Activated T-helper 1 cell treated with anti-CD3 and anti-CD28 coated beads, Interleukin-12 subunit alpha, Interleukin-12 subunit beta, Interleukin-2, Interleukin-4 antibody, amounts not matched to agents 30 ng/mL and 10 ng/mL and 1 ng/mL, durations not matched to agents 14 hours and 24 hours and 36 hours (primary cell): ENCODE data around the gene TGFA. TPM values are rescaled to one million over a fixed set of nuclear protein-coding genes. Genes with fewer than 3 reads are reported as not detected.
A peak's percentile ranks its signal among the peaks of the same experiment; 100 is the strongest.

Experiments
- DNase-seq: peaks from one replicate; pipeline ENCODE4 v3.0.0; 2021; ENCODE audit warnings: low spot score
- H3K27ac Mint-ChIP-seq: one replicate; pipeline ENCODE4 v1.8.0; 2021; ENCODE audit warnings: mild to moderate bottlenecking, mixed read lengths
- H3K27me3 Mint-ChIP-seq: one replicate; pipeline ENCODE4 v1.8.0; 2022; ENCODE audit warnings: mild to moderate bottlenecking, moderate library complexity, mixed read lengths; ENCODE audit not compliant: insufficient read depth
- H3K36me3 Mint-ChIP-seq: one replicate; pipeline ENCODE4 v1.8.0; 2021; ENCODE audit warnings: low read depth, mixed read lengths
- H3K4me1 Mint-ChIP-seq: one replicate; pipeline ENCODE4 v1.8.0; 2021; ENCODE audit warnings: low read depth, mixed read lengths
- H3K4me3 Mint-ChIP-seq: one replicate; pipeline ENCODE4 v1.8.0; 2021; ENCODE audit warnings: mild to moderate bottlenecking, moderate library complexity, mixed read lengths
- H3K9me3 Mint-ChIP-seq: one replicate; pipeline ENCODE4 v1.8.0; 2021; ENCODE audit warnings: mixed read lengths
- intact Hi-C: fragments of 100-400 bp; cut with micrococcal nuclease; formaldehyde crosslinking; loops from one replicate; pipeline ENCODE4 v1.15.1; 2024
- total RNA-seq: library from RNA; stranded (reverse); gene quantifications from 2 replicates; pipeline ENCODE4 v1.2.3, GENCODE V29; 2022

TGFA gene
- total RNA-seq = not detected in 2 replicates

- intact Hi-C loops = loop anchor here (1.0 to 5.0 kb wide), 5 partner anchors 64 to 334 kb away; partner anchors contain the start of gene FAM136A
- peaks cover 45% of the 10 kb centered on the region for H3K27me3 Mint-ChIP-seq
- peak; percentile 46 for DNase-seq
- peaks cover 24% of the 10 kb centered on the region for H3K4me1 Mint-ChIP-seq
- H3K9me3 Mint-ChIP-seq = no peaks in the 10 kb centered on the region
- H3K36me3 Mint-ChIP-seq = no peaks in the 10 kb centered on the region
- H3K4me3 Mint-ChIP-seq = peak within 1 kb of the TSS; percentile 82
- no peak within 1 kb of the TSS for H3K27ac Mint-ChIP-seq
These were observed at the start of gene TGFA for GRCh38 chr2:70553584-70554337. Gene TGFA, minus strand, starts transcription at chr2:70553826. Its CDS starts 59 bp downstream, at chr2:70553767.

GRCh38 chr2:70603066-70603465, 49.4 kb upstream of the TGFA start:
- H3K4me1 Mint-ChIP-seq = no peaks in the 10 kb centered on the region
- no peak for DNase-seq
- no peak overlapping the region for H3K27ac Mint-ChIP-seq
- intact Hi-C loops = no loop called here
- peaks cover 2% of the 10 kb centered on the region for H3K9me3 Mint-ChIP-seq
- H3K36me3 Mint-ChIP-seq = no peaks in the 10 kb centered on the region
- H3K27me3 Mint-ChIP-seq = peaks cover 19% of the 10 kb centered on the region
- H3K4me3 Mint-ChIP-seq = no peak overlapping the region

GRCh38 chr2:70598197-70598596, 44.6 kb upstream of the TGFA start:
- intact Hi-C loops = no loop called here
- no peak for DNase-seq
- H3K27ac Mint-ChIP-seq = no peak overlapping the region
- H3K4me3 Mint-ChIP-seq = no peak overlapping the region
- peaks cover 14% of the 10 kb centered on the region for H3K27me3 Mint-ChIP-seq
- no peaks in the 10 kb centered on the region for H3K4me1 Mint-ChIP-seq
- H3K36me3 Mint-ChIP-seq = no peaks in the 10 kb centered on the region
- peaks cover 3% of the 10 kb centered on the region for H3K9me3 Mint-ChIP-seq

- Mint-ChIP-seq H3K27me3 (peaks cover 5% of the 10 kb centered on the region), H3K36me3 (no peaks in the 10 kb centered on the region), H3K4me3 (no peak overlapping the region), H3K27ac (no peak overlapping the region), H3K9me3 (peaks cover 3% of the 10 kb centered on the region), H3K4me1 (no peaks in the 10 kb centered on the region)
- intact Hi-C loops = no loop called here
- DNase-seq = no peak
These were observed 43.1 kb upstream of the TGFA start for GRCh38 chr2:70596739-70597138.

GRCh38 chr2:70596293-70596692, 42.7 kb upstream of the TGFA start:
- Mint-ChIP-seq H3K27ac (peak overlapping the region; percentile 3), H3K9me3 (peaks cover 3% of the 10 kb centered on the region), H3K4me3 (no peak overlapping the region), H3K4me1 (no peaks in the 10 kb centered on the region), H3K36me3 (no peaks in the 10 kb centered on the region), H3K27me3 (peaks cover 5% of the 10 kb centered on the region)
- no peak for DNase-seq
- intact Hi-C loops = no loop called here

GRCh38 chr2:70583091-70583490, 29.5 kb upstream of the TGFA start:
- no peak for DNase-seq
- Mint-ChIP-seq H3K4me1 (no peaks in the 10 kb centered on the region), H3K27ac (no peak overlapping the region), H3K36me3 (no peaks in the 10 kb centered on the region), H3K4me3 (no peak overlapping the region), H3K9me3 (no peaks in the 10 kb centered on the region), H3K27me3 (peaks cover 2% of the 10 kb centered on the region)
- intact Hi-C loops = no loop called here

GRCh38 chr2:70580352-70580751, 26.7 kb upstream of the TGFA start:
- intact Hi-C loops = no loop called here

GRCh38 chr2:70574618-70575017, 21.0 kb upstream of the TGFA start:
- no peak overlapping the region for H3K27ac Mint-ChIP-seq
- no peak for DNase-seq
- no peak overlapping the region for H3K4me3 Mint-ChIP-seq
- peaks cover 15% of the 10 kb centered on the region for H3K27me3 Mint-ChIP-seq
- no peaks in the 10 kb centered on the region for H3K36me3 Mint-ChIP-seq
- H3K9me3 Mint-ChIP-seq = no peaks in the 10 kb centered on the region
- H3K4me1 Mint-ChIP-seq = no peaks in the 10 kb centered on the region
- intact Hi-C loops = no loop called here

More at GRCh38 chr2:70580352-70580751, 26.7 kb upstream of the TGFA start:
- Mint-ChIP-seq H3K27me3 (peaks cover 11% of the 10 kb centered on the region), H3K27ac (no peak overlapping the region), H3K9me3 (no peaks in the 10 kb centered on the region), H3K4me1 (no peaks in the 10 kb centered on the region), H3K36me3 (no peaks in the 10 kb centered on the region), H3K4me3 (no peak overlapping the region)
- DNase-seq = no peak

GRCh38 chr2:70574109-70574508, 20.5 kb upstream of the TGFA start:
- Mint-ChIP-seq H3K4me1 (no peaks in the 10 kb centered on the region), H3K27ac (no peak overlapping the region), H3K9me3 (no peaks in the 10 kb centered on the region), H3K36me3 (no peaks in the 10 kb centered on the region), H3K4me3 (no peak overlapping the region), H3K27me3 (peaks cover 15% of the 10 kb centered on the region)
- DNase-seq = no peak
- intact Hi-C loops = no loop called here

GRCh38 chr2:70570041-70570661, 16.5 kb upstream of the TGFA start:
- Mint-ChIP-seq H3K36me3 (no peaks in the 10 kb centered on the region), H3K9me3 (no peaks in the 10 kb centered on the region), H3K27me3 (peaks cover 5% of the 10 kb centered on the region), H3K27ac (no peak overlapping the region), H3K4me1 (no peaks in the 10 kb centered on the region), H3K4me3 (no peak overlapping the region)
- DNase-seq = no peak
- intact Hi-C loops = no loop called here

GRCh38 chr2:70569559-70569958, 15.9 kb upstream of the TGFA start:
- H3K4me3 Mint-ChIP-seq = no peak overlapping the region
- no peaks in the 10 kb centered on the region for H3K4me1 Mint-ChIP-seq
- no peak for DNase-seq
- H3K9me3 Mint-ChIP-seq = no peaks in the 10 kb centered on the region
- H3K27me3 Mint-ChIP-seq = peaks cover 8% of the 10 kb centered on the region
- no peak overlapping the region for H3K27ac Mint-ChIP-seq
- intact Hi-C loops = no loop called here
- no peaks in the 10 kb centered on the region for H3K36me3 Mint-ChIP-seq

- Mint-ChIP-seq H3K27me3 (peaks cover 6% of the 10 kb centered on the region), H3K36me3 (no peaks in the 10 kb centered on the region), H3K9me3 (no peaks in the 10 kb centered on the region), H3K4me1 (no peaks in the 10 kb centered on the region), H3K27ac (no peak overlapping the region), H3K4me3 (no peak overlapping the region)
- intact Hi-C loops = no loop called here
- DNase-seq = no peak
These were observed 13.3 kb upstream of the TGFA start for GRCh38 chr2:70566906-70567305.

GRCh38 chr2:70566464-70566863, 12.8 kb upstream of the TGFA start:
- H3K4me3 Mint-ChIP-seq = no peak overlapping the region
- DNase-seq = no peak
- no peaks in the 10 kb centered on the region for H3K36me3 Mint-ChIP-seq
- no peaks in the 10 kb centered on the region for H3K4me1 Mint-ChIP-seq
- intact Hi-C loops = no loop called here
- no peak overlapping the region for H3K27ac Mint-ChIP-seq
- H3K27me3 Mint-ChIP-seq = peaks cover 6% of the 10 kb centered on the region
- H3K9me3 Mint-ChIP-seq = no peaks in the 10 kb centered on the region
